Hepatocyte (in vitro differentiated cells): Measurements from ENCODE around the gene ZNF467. TPM values are rescaled to one million over a fixed set of nuclear protein-coding genes. Genes with fewer than 3 reads are reported as not detected.

Experiments
- DNase-seq: peaks from one replicate; pipeline ENCODE4 v3.0.0-alpha.2; 2016; ENCODE audit warnings: low spot score
- H2AFZ ChIP-seq: fragments of 200-600 bp; sonication (generic); 2 replicates; pipeline ENCODE4 v1.6.0; 2016; ENCODE audit warnings: antibody characterized with exemption, mild to moderate bottlenecking
- H3K27ac ChIP-seq: fragments of 200-600 bp; sonication (generic); 2 replicates; pipeline ENCODE4 v1.5.1; 2016; ENCODE audit warnings: mild to moderate bottlenecking
- H3K27me3 ChIP-seq: fragments of 200-600 bp; sonication (generic); 2 replicates; pipeline ENCODE4 v1.6.1; 2016
- H3K36me3 ChIP-seq: fragments of 200-600 bp; sonication (generic); replicated peaks from 2 replicates; pipeline ENCODE4 v1.5.1; 2016; ENCODE audit warnings: low read depth; ENCODE audit not compliant: insufficient read depth
- H3K4me1 ChIP-seq: fragments of 200-600 bp; sonication (generic); 2 replicates; pipeline ENCODE4 v1.5.1; 2016; ENCODE audit warnings: mild to moderate bottlenecking, moderate library complexity; ENCODE audit not compliant: insufficient read depth
- H3K4me2 ChIP-seq: fragments of 200-600 bp; sonication (generic); 2 replicates; pipeline ENCODE4 v1.6.0; 2016
- H3K4me3 ChIP-seq: fragments of 200-600 bp; sonication (generic); 2 replicates; pipeline ENCODE4 v1.5.1; 2016; ENCODE audit warnings: mild to moderate bottlenecking
- H3K79me2 ChIP-seq: fragments of 200-600 bp; sonication (generic); 2 replicates; pipeline ENCODE4 v1.6.0; 2017; ENCODE audit warnings: mild to moderate bottlenecking
- H3K9me2 ChIP-seq: fragments of 200-600 bp; sonication (generic); replicated peaks from 2 replicates; pipeline ENCODE4 v1.6.0; 2017; ENCODE audit warnings: mild to moderate bottlenecking; ENCODE audit not compliant: insufficient read depth
- H3K9me3 ChIP-seq: fragments of 200-600 bp; sonication (generic); 2 replicates; pipeline ENCODE4 v1.5.1; 2016; ENCODE audit warnings: low read depth, mild to moderate bottlenecking
- H4K20me1 ChIP-seq: fragments of 200-600 bp; sonication (generic); 2 replicates; pipeline ENCODE4 v1.6.0; 2016; ENCODE audit warnings: mild to moderate bottlenecking; ENCODE audit not compliant: insufficient read depth, poor library complexity, severe bottlenecking
- EZH2 ChIP-seq: fragments of 200-600 bp; sonication (generic); IDR thresholded peaks from 2 replicates; pipeline ENCODE4 v1.6.1; 2016; ENCODE audit warnings: antibody characterized with exemption, mild to moderate bottlenecking, borderline replicate concordance
- EZH2phosphoT487 ChIP-seq: fragments of 200-600 bp; sonication (generic); IDR thresholded peaks from one replicate; pipeline ENCODE4 v1.6.1; 2018; ENCODE audit warnings: antibody characterized with exemption, mild to moderate bottlenecking, low read depth, moderate library complexity; ENCODE audit not compliant: unreplicated experiment, severe bottlenecking
- WGBS: methylation state at CpG from one replicate; pipeline ENCODE4 v1.1.6; 2016; ENCODE audit warnings: low lambda C conversion rate; ENCODE audit errors: missing lambda C conversion rate; 5-methylcytosine and 5-hydroxymethylcytosine counted together
- polyA plus RNA-seq: library from polyadenylated mRNA; unstranded; fragments of >200 nt; fragmentation: Nextera tagmentation; extraction: Ambion mirVana; gene quantifications from 2 replicates; pipeline ENCODE4 v1.2.1, GENCODE V29; 2016
- total RNA-seq: library from RNA; depleted of rRNA; stranded (reverse); fragments of >200 nt; gene quantifications from 2 replicates; pipeline ENCODE4 v1.2.3, GENCODE V29; 2014
- TF ChIP-seq, protein P1 (sequence below): fragments of 200-600 bp; sonication (generic); IDR thresholded peaks from 2 replicates; pipeline ENCODE4 v1.5.1; 2016; ENCODE audit warnings: antibody characterized with exemption, mild to moderate bottlenecking; ENCODE audit not compliant: poor library complexity

Gene ZNF467
- total and polyA plus RNA-seq, 2 experiments from 2014 or later: 7.8 to 15.6 TPM

DNA sequence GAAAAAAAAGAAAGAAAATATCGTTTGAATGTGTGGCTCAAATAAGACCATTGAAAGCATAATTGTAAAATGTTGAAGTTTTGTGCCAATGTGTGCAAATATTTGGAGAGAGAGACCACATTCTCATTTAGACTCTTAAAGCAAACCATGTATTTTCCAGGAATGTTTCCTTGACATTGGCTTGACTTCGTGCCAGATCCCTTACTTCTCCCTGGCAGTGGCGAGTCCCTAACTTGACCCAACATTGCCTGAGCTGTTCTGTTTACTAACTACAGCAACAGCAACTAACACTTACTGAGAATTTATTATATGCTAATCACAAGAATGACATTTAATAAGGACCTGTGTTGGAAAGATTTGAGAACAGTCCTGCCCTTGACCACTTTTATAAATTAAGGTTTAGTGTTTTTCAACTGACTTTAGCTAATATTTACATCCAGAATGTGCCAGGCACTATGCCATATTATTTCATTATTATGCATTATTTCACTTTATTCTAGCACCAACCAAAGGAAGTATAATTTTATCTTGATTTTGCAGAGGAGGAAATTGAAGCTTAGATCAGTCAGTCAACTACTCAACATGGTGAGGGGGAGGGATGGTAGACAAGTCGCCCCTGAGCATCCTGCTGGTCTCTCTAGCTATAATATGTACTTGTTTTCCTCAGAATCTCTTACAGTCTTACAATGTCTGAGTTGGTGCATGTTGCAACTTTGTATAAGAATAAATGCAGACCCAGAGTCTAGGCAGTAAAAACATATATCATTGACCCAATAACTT, 29.7 kb downstream of the ZNF467 start:
- no peaks in the 10 kb centered on the region for H3K79me2 ChIP-seq
- no peaks in the 10 kb centered on the region for H3K9me2 ChIP-seq
- no peak for DNase-seq
- H3K4me1 ChIP-seq: no peaks in the 10 kb centered on the region
- H3K27me3 ChIP-seq: no peaks in the 10 kb centered on the region
- no peak overlapping the region for H2AFZ ChIP-seq
- no peaks in the 10 kb centered on the region for H3K9me3 ChIP-seq
- H3K4me3 ChIP-seq: no peak overlapping the region
- no peaks in the 10 kb centered on the region for H3K36me3 ChIP-seq
- no peak for TF ChIP-seq EZH2
- TF ChIP-seq, protein P1, sequence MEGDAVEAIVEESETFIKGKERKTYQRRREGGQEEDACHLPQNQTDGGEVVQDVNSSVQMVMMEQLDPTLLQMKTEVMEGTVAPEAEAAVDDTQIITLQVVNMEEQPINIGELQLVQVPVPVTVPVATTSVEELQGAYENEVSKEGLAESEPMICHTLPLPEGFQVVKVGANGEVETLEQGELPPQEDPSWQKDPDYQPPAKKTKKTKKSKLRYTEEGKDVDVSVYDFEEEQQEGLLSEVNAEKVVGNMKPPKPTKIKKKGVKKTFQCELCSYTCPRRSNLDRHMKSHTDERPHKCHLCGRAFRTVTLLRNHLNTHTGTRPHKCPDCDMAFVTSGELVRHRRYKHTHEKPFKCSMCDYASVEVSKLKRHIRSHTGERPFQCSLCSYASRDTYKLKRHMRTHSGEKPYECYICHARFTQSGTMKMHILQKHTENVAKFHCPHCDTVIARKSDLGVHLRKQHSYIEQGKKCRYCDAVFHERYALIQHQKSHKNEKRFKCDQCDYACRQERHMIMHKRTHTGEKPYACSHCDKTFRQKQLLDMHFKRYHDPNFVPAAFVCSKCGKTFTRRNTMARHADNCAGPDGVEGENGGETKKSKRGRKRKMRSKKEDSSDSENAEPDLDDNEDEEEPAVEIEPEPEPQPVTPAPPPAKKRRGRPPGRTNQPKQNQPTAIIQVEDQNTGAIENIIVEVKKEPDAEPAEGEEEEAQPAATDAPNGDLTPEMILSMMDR: no peak
- no peak for TF ChIP-seq EZH2phosphoT487
- no peak overlapping the region for H3K4me2 ChIP-seq
- no peaks in the 10 kb centered on the region for H4K20me1 ChIP-seq
- 65% methylated on average over 3 of the region's 4 CpGs for WGBS
- H3K27ac ChIP-seq: no peak overlapping the region

DNA sequence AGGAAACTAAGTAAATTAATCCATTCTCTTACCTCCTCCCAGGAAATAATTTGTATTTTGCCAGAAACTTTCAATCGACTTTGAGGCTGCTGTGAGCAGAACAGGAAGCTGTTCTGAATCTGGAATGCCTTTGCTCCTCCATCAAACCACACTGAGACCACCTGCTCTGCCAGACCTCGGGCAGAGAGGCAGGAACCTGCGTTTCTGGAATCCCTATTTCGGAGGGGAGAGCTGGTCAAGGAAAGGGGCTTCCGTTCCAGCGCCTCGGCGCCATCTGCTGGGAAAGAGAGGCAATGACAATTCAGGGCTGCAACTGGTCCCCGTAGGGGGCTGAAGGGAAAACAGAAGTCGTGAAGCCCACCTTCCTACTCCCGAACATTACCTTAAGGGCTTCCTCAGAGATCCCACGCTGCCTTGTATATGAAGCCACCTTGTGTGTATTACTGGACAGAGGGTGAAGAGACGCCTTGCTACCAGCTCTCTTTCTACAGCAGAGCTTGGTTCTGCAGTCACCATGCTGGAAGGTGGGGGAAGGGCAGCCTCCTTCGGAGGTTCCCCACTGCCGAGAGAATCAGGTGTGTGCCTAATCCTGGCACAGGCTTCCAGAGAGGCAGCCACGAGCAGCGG, 31.2 kb downstream of the ZNF467 start:
- no peaks in the 10 kb centered on the region for H3K4me1 ChIP-seq
- WGBS: under 1% methylated on average over 17 of the region's 17 CpGs
- H3K79me2 ChIP-seq: no peaks in the 10 kb centered on the region
- TF ChIP-seq, protein P1: peak; percentile 88
- TF ChIP-seq EZH2: no peak
- peak overlapping the region; percentile 71 for H2AFZ ChIP-seq
- H3K4me3 ChIP-seq: no peak overlapping the region
- H3K27ac ChIP-seq: no peak overlapping the region
- peaks cover 1% of the 10 kb centered on the region for H3K27me3 ChIP-seq
- H3K36me3 ChIP-seq: no peaks in the 10 kb centered on the region
- no peaks in the 10 kb centered on the region for H3K9me3 ChIP-seq
- H4K20me1 ChIP-seq: no peaks in the 10 kb centered on the region
- H3K9me2 ChIP-seq: no peaks in the 10 kb centered on the region
- peak overlapping the region; percentile 84 for H3K4me2 ChIP-seq
- DNase-seq: peak; percentile 75

DNA sequence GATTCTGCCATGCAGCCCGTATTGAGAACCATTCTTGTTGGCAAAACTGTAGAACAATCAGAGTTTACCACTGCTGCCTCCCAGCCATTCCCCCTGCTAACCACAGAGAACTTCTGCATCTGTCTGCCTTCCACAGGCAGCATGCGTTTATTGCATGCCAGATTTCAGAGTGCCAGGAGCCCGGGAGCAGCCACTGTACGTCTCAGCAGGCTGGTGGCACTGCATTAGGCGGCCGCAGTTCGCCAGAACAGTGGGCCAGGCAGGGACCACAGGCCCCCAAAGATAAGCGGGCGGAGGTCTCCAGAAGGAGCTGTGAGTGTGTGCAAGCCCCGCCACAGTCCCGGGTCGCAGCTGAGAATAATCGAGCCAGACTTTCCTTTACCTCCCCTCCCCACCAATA, 31.8 kb downstream of the ZNF467 start:
- 75% methylated on average over 13 of the region's 13 CpGs for WGBS
- Histone ChIP-seq H3K9me2 (no peaks in the 10 kb centered on the region), H3K4me2 (peak overlapping the region; percentile 84), H3K27ac (no peak overlapping the region), H3K4me1 (no peaks in the 10 kb centered on the region), H3K4me3 (no peak overlapping the region), H3K79me2 (no peaks in the 10 kb centered on the region), H2AFZ (no peak overlapping the region), H4K20me1 (no peaks in the 10 kb centered on the region), H3K27me3 (peaks cover 3% of the 10 kb centered on the region), H3K36me3 (no peaks in the 10 kb centered on the region), H3K9me3 (no peaks in the 10 kb centered on the region)
- TF ChIP-seq, protein P1: no peak
- TF ChIP-seq EZH2phosphoT487 (no peak), EZH2 (no peak)
- no peak for DNase-seq
